Activated CD4-positive, alpha-beta T cell treated with anti-CD3 and anti-CD28 coated beads for 24 hours (primary cell): Measurements from ENCODE around the gene TOMM20.
A peak's percentile ranks its signal among the peaks of the same experiment; 100 is the strongest.
"Not testable (repeated sequence)": the region's sequence is repeated elsewhere in the genome, so short reads cannot be mapped to it uniquely, and the experiment has no call there.

Source experiments
- DNase-seq, 2 donors: peaks; one replicate each; pipeline ENCODE4 v3.0.0-alpha.2; 2020; ENCODE audit warnings: low read depth in 2 of 2

Gene TOMM20

DNA sequence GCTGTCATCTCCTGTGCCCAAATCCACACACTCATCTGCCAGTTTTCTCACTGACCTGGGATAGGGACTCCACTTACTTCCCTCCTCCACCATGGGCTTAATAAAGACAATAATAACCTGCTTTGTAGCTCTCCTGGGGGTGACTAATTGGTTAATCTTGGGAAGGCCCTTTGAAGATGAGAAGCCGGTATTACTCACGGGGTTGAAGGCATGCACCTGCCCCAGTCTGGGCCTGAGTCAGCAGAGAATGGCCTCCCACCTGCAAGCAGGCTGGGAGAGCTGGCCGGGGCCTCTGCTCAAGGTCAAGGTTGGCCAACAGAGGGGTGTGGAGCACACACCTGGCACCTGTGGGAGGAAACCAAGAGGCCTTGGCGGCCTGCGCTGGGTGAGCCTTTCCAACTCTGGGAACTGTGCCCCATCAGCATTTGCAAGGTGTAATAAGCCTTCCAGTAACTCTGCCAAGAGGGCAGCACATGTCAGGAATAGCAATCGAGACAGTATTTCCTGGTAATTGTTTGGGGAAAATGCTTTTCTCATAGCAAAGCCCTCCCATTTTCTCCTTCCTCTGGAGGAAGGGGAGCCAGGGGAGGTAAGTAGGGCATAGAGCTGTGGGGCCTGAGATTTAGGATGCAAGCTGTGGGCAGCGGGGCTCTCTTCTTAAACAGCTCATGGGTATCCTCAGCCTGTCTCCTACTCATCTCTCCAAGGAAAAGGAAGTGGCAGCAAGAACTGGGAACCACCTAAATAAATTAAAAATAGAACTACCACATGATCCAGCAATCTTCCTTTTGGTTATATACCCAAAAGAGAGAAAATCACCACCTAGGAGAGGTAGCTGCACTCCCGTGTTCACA, 49.0 kb downstream of the TOMM20 start:
- no peak for DNase-seq

GRCh38 chr1:235078480-235079381, 49.9 kb downstream of the TOMM20 start:
- no peak for DNase-seq

GRCh38 chr1:235077571-235078479, 50.8 kb downstream of the TOMM20 start:
- no peak for DNase-seq

DNA sequence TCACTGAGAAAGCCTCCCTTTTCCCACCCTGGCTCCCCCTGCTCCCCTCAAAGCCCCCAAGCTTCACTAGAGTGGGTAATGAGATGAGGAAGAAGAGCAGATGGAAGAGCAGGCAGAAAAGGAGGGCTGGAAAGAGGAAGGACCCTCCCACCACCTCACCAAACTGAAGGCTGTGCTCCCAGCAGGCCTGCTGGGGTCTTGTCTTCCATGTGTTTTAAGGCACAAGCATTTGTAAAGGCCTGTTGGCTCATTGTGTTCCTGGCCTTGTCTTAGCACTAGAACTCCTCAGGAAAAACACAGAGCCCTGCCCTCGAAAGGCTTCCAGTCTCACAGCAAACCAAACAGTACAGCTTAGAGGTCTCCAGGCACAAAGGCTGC, 51.5 kb downstream of the TOMM20 start:
- no peak for DNase-seq

DNA sequence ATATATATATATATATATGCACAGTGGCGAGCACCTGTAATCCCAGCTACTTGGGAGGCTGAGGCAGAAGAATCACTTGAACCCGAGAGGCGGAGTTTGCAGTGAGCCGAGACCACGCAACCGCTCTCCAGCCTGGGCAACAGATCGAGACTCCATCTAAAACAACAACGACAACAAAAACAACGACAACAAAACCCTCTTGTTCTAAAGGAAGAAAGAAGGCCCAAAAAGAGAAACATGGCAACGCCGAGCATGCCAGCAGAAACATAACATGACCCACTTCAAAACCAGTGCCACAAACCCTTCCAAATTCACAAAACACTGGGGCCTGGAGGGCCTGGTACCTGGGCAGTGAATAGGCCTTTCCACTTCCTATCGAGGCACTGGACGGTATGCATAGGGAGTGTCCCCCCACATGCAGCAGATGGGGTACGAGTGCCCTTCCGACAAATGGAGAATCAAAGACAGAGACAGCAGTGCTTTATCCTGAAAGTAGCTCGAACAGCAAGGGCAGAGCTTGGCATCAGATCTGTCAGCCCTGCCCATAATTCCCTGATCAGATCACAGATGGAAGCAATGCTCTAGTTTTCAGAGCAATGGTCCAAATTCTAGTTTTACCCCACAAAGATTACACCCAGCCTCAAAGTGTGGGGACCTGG, 52.0 kb downstream of the TOMM20 start:
- DNase-seq, result no peak

DNA sequence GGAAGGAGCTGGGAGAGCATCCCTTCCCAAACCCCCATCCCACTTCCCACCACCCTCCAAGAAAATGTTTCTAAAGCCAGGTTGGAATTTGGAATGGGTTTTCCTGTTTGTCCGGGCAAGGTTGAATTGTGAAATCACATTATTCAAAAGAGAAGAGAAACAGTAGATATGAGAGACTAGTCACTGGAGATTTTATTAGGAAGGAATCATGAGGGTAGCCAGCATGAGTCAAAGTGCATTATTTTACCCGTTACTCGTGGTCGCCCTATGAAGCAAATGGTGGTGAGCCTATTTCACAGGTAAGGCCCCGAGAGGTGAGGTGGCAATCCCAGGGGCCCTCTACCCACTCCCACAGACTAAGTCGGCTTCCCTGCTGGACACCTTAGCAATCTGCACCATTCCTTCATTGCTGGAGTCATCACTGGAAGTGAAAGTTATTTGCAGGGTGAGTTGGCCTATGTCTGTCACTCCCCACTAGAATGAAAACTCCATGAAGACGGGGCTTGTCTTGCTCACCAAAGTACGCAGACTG, 52.8 kb downstream of the TOMM20 start:
- DNase-seq, result no peak

DNA sequence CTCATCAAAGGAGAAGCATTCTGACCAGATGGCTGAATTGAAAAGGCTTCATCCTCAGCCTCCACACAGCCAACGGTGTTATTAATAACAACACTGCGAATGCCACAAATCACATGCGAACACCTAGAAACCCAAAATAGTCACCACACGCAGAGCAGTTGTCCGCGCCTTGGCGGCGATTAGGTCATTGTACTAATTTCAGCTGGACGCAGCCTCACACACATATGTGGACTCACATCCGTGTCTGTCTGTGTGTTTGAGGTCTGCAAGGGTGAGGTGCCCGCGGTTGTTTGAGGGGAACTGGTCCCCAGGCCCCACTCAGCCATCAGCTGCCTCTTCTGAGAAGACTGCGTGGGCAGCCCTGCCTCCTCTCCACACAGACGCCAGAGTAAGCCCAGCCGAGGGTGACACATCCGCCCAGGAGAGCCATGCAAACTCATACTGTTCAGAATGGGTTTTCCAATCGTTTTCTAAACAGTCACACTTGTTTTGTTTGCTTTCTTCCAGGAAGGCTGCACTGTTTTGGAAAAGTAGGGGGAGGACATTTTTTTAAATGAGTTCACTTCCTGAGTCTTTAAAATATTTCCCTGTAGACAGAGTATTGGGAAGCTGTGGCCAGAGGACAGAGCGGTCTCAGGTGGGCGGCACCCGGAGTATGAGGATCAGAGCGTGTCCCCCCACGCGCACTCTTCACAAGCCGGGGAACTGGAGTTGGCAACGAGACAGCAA, 53.4 kb downstream of the TOMM20 start:
- peak; percentile 66 to 68 for DNase-seq

DNA sequence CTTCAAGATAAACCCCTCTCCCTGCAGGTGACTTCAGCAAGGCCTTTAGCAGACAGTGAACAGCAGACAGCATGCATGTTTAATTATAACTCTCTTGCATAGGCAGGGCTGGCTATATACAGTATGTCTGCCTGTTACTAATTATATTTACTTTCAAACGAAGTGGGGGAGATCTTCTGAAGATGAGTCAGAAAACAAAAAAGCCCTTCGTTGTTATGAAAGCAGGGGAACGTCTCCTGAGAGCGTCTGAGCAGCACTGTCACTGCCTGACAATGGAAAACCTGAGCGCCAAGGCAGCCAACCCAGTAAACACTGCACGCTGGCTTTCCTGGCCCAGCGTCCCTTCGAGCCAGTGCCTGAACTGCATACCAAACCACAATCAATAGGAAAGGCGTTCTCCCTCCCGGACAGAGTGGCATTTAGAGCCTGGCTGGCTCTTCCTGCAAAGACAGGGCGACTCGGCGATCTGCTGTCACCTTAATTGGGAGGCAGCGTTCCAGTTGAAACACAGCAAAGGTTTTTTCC, 54.1 kb downstream of the TOMM20 start:
- DNase-seq, result peak in 1 of 2 donors; percentile 40

DNA sequence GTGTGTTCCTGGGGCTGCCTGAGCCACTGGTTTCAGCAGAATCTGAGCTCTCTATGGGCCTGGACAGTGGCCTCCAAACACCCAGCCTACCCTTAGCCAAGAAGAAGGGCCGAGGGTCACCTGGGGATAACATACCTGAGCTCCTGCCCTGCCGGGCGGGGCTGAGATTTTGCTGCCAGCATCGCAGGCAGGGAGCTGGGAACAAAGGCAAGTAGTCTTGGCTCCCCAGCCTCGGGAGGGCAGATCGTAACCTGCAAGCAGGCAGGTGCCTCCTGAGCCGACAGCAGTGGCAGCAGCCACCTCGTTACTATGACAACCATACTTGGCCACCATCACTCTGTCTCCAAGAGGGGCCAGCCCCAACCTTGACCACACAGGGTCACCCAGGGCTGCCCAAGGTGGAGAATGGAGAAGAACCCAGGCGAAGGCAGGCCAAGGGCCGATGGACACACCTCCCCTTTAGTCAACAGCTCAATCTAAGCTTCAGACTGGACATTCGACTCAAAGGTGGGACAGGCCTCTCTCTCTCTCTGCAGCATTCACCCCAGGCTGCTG, 54.6 kb downstream of the TOMM20 start:
- no peak for DNase-seq

DNA sequence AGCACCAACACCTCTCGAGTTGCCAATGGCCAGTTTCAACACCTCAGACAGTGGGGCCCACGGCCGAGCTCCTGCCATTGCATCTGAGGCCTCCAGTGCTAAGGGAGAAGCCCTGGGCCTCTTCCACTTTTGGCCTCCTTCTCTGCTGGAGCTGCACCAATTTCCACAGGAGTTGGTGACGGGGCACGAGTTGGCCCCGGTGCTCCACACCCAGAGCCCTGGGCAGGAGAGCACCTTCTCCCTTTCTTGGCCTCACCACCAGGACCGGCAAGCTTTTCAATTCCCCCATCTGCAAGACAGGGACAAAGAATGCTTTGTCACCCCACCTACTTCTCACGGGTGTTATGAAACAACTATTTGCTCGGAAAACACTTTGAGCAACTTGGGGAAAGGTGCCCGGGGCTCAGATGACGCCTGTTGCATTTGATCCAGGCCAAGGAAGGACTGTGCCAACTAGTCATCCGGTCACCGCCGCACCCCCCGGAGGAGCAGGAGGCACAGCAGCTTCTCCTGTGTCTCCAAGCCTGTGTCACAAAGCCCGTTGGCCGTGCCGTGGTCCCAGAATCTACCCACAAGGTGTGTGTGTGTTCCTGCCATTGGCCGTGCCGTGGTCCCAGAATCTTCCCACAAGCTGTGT, 55.2 kb downstream of the TOMM20 start:
- no peak for DNase-seq

DNA sequence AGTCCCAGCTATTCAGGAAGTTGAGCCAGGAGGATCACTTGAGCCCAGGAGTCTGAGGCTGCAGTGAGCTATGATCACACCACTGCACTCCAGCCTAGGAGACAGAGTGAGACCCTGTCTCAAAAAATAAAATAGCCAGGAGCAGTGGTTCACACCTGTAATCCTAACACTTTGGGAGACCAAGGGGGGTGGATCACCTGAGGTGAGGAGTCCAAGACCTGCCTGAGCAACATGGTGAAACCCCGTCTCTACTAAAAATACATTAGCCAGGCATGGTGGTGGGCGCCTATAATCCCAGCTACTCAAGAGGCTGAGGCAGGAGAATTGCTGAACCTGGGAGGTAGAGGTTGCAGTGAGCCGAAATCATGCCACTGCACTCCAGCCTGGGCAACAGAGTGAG, 56.1 kb downstream of the TOMM20 start:
- not testable (repeated sequence) for DNase-seq

- DNase-seq, result no peak
Measured at GRCh38 chr1:235072096-235072495, 56.5 kb downstream of the TOMM20 start.

DNA sequence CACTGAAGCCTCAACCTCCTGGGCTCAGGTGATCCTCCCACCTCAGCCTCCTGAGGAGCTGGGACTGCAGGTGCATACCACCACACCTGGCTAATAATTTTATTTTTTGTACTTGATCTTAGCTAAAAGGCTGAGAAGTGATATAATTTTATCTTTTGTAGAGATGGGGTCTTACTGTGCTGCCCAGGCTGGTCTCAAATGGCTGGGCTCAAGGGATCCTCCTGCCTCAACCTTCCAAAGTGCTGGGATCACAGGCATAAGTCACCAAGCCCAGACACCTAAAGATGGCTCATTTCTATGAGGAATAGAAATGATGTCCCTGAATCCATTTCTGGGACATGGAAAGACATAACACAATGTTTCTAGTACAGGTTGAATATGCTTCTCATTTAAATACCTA, 57.8 kb downstream of the TOMM20 start:
- no peak for DNase-seq

DNA sequence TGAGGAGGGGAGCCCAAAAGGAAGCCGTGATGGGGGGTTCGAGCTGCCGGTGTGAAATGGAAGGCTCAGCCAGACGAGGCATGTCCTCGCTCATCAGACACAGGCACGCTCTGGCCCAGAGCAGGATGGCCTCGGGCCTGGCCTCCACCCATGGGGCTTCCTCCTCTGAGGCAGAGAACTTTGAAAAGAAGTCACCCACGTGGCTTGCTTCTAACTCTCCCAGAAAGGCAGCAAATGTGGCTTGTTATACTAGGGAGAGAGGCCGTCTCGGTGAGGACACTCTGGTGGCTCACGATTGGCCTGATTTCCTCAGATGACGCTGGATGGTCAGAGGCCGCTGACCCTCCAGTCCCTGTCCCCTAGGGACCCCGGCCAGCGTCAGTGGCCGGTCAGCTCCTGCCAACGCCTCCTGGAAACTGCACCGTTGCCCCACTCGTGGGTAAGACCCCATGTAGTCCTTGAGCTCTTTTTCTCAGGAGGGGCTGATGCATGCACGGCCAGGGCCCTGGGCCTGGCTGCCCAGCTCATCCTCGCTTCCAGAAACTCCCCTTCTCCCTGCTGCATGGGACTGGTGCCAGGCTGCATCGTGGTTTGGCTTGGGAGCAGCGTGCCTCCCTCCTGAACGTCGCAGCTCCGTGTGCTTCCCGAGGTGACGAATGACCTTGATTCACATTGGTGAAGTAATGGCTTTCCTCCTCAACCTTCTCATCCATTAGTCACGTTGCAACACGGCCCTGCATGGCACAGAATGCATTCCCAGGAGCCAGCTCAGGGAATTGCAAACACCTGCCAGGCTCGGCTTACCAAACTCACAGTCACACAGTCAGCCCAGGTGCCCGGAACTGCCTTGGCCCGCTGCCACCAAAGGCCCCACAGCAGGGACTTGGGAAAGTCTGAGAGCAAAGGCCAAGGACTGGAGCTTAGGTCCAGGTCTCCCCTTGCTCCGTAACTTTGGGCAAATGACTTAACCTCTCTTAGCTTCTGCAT, 58.8 kb downstream of the TOMM20 start:
- DNase-seq, result no peak

GRCh38 chr1:235069176-235069575, 59.5 kb downstream of the TOMM20 start:
- DNase-seq, result no peak

DNA sequence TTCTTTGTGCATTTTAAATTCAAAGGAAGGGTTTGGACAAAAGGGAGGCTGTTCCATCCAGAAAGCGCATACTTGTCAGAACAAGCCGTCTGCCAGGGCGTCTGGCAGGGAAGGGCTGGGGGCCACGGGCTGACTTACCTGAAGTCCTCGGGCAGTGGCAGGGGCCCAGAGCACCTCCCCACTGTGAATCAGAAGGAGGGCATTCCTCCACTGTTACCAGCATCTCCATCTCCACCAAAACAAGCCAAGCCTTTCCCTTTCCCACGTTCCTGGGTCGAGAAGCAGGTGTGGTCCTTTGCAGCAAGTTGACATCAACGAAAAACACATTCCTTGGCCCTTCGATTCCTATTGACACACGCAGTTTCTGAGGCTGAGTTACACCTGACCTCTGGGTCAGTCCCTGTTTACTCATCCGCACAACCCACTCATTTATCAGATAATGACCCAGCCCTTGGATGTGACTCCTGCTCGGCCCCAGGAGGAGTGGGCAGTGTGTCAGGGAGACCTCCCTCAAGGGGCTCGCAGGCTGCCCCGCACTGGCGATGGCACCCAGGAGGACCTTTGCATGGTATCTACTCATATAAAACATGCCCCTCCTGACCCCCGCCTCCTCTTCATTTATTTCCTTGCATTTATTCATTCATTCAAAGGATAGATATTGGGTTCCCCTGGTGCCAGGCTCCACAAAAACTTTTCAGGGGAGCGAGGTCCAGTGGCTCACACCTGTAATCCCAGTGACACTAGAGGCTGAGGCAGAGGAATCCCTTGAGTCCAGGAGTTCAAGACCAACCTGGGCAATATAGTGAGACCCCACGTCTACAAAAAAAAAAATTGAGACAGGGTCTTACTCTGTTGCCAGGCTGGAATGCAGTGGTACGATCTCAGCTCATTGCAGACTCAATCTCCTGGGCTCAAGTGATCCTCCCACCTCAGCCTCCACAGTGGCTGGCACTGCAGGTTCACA, 60.2 kb downstream of the TOMM20 start:
- DNase-seq, result no peak
